ENCODE measurements around the gene HNRNPU.
"Not testable (repeated sequence)": the region's sequence is repeated elsewhere in the genome, so short reads cannot be mapped to it uniquely, and the experiment has no call there.

The HNRNPU gene

DNA sequence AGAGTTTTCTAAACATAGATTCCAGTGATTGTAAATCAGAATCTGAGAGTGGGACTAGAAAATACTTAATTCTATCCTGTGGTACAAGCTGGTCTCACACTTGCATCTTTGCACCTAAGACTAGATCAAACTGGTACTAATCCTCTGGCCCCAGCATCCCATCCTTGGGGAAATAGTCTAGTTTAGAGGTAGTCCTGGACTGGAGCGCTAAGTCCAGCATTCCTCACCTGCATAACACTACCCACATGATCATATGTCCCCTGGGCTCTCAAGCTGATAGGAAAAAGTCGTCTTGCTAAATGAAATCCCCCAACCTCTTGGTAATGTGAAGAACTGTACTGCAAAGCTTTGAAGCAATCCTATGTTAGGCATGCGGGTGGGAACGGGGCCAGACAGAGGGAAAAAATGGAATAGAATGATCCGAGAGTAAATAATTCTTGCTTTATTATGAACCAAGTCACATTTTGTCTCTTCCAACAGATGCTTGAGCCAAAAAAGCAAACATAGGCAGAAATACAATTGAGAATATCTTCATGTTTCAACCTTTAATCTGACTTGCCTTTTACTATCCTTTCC, 24.0 kb downstream of the HNRNPU start:
- DNase-seq (ENCODE audit: low read depth): no peak

DNA sequence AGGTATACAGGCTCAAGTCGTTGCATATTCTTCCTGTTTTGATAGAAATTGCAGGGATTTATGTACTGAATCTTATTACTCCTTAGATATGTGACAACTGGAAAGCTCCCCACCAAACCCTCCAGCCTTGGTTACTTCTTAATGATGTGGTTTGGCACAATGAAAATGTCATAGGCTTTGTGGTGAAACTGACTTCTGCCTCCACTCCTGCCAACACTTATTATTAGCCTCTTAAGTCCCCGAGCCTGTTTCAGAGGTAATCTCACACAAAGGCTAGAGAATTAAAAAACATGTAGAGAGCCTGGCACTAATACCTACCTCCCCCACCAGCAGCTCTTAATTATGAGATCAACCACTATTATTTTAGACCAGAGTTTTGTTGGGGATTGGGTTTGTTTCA, 24.7 kb downstream of the HNRNPU start:
- no peak for DNase-seq (ENCODE audit: low read depth)

DNA sequence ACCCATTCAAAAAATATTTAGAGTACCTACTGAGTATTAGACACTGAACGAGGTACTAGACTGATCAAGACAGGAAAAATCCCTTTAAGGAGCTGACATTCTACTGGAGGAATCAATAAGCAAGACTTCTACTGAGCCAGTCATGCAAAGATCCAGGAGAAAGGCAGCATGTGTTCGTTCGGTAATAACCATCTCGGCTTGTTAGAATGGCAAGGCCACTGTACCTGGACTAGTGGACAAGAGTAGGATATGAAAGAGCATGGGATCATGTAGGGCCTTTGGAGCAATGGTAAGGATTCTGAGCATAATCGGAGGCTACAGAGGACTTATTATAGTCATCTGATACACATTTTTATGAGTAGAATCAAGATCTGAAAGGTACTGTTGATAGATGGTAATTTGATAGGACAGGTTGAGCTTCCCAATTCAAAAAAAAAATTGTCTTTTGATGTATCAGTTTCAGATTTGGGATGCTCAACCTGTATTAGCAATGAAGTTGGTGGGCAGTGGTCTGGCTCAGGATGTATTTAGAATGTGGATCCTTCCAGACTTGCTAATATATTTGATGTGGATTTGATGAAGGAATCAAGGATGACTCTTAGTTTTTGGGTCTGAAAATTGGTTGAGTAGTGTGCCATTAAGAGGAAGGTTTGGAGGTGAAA, 26.6 kb downstream of the HNRNPU start:
- DNase-seq (ENCODE audit: low read depth): no peak

DNA sequence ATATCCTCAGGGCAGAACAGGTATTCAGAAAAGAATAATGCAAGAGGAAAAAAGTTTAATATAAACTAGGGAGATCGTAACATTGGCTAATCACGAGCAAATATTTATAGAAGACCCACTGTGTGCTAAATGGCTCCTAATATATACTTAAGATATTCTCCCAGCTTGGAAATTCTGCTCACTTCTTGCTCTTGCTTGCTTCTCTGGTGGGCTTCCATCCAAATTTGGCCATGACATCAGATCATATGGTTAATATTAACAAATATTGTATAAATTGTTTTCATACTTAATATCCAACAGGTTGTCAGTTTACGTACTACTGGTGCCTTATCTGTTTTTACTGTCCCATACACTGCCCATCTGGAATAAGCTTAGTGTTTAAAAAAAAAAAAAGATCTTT, 27.8 kb downstream of the HNRNPU start:
- DNase-seq (ENCODE audit: low read depth): no peak

DNA sequence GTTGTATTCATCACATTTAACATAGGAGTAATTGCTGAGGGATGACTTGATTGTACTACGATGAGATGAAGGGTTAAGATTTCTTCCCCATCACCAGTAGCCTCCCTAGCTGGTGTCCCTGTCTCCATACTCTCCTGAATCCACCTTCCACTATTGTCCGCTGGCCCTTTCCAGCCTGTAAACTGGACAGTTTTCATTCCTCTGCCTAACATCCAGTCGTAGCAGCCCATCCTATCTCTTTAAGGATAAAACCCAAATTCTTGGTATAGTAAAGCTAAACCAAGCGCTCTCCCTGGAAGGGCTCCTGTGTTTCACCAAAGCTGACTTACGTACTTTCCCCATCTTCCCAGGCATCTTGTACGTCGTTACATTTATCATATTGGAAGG, 28.2 kb downstream of the HNRNPU start:
- no peak for DNase-seq (ENCODE audit: low read depth)

DNA sequence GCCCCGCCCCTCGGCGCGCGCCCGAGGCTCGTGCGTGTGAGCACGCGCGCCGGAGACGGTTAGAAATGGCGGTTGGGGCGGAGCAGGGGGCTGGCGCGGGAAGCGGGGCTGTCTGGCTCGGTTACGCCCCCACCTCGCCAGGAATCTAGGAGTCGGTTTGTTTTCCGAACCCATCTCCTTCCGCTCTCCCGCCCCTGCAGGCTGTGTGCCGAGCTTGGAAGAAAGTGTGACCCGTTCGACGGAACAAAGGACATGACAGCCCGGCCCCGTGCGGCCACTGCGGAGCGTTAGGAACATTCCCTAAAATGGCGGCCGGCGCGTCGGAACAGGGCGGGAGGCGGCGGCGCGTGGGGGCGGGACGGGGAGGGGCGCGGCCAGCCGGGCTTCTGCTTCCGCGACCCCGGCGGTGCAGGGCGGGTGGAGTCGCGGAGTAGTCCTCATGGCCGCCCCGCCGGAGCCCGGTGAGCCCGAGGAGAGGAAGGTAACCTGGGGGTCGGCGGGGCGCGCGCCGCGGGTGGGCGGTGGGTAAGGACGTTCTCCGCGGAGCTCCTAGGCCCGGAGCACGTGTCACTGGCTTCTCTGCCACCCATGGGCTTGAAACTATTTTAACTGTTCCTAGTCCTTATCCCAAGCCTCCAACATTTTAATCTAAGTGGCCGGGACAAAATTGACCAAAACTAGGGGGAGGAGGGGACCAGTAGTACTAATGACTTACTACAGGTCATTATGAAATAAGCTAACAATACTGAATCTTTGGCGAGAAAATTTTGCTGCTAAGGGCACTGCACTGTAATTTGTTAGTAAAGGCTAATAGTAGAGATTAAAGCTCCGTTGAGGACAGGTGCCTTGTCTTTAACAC, 28.8 kb downstream of the HNRNPU start, which contains the start of gene COX20:
COX20 (plus strand) TSS at position 383 of the 859 bp plus-strand sequence; CDS start at position 440, 57 bp downstream.
- peak; percentile 87 for DNase-seq (ENCODE audit: low read depth)

DNA sequence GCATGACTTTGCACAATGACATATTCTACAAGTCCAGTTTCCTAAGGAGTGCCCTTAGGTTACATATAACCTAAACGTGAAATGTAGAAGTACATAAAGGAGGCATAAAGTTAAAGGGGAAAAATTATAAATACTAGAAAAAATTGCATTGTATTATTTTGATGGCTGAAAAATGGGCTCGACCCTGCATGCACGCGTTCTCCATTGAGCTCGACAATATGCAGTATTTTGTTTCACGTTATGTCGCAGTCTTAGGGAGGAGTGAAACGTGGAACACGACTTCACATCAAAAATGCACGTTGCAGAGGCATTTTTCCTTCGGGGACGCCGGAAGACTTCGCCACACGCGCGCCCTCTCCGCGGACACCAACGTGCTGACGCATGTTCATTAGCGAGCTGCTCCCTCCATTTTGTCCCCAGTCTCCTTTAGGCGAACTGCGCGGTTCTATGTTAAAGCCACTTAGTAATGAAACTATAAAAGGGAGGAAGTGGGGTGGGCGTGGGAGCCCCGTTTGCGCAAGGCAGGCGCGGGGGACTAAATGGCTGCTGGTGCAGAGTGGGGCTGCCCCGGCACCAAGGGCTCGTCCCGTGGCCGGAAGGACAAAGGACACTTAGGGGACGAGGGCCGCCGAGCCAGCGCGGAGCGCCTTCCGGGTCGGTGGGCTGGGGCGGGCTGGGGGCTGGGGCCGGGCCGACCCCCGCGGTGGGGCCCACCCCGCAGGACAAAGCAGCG, 29.6 kb downstream of the HNRNPU start:
- peak; percentile 73 for DNase-seq (ENCODE audit: low read depth)

DNA sequence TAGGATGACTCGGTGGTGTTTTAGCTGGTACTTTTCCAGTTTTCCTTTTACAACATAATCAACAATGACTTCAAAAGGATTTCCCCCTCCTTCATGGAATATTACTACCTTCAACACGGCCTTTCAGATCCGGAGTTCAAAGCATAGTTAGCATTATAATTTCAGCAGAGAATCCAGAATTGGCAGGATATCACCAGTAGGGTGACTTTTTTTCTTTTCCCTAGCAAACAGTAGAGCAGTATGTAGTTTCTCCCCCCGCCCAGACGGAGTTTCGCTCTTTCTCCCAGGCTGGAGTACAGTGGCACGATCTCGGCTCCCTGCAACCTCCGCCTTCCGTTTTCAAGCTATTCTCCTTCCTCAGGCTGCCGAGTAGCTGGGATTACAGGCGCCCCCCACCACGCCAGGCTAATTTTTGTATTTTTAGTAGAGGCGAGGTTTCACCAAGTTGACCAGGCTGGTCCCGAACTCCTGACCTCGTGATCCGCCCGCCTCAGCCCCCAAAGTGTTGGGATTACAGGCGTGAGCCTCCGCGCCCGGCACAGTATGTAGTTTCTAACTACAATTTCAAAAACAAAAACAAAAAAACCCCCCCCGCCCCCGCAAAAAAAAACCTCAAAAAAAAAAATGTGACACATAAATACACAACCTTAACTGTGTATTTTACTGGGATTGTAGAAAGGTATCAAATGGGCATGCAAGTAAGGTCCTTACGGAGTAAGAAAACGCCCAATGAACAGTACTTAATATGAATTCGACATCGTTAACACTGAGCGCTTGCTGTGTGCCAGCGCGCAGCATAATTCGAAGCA, 30.4 kb downstream of the HNRNPU start:
- DNase-seq (ENCODE audit: low read depth): peak; percentile 26

DNA sequence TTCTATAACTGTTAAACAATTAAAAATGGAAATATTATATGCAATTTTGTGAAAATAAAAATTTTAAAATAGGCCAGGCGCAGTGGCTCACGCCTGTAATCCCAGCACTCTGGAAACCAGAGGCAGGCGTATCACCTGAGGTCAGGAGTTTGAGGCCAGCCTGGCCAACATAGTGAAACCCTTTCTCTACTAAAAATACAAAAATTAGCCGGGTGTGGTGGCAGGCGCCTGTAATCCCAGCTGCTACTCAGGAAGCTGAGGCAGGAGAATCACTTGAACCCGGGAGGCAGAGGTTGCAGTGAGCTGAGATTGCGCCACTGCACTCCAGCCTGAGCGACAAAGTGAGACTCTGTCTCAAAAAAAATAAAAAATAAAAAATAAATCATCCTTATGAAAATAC, 31.1 kb downstream of the HNRNPU start:
- DNase-seq (ENCODE audit: low read depth): not testable (repeated sequence)

DNA sequence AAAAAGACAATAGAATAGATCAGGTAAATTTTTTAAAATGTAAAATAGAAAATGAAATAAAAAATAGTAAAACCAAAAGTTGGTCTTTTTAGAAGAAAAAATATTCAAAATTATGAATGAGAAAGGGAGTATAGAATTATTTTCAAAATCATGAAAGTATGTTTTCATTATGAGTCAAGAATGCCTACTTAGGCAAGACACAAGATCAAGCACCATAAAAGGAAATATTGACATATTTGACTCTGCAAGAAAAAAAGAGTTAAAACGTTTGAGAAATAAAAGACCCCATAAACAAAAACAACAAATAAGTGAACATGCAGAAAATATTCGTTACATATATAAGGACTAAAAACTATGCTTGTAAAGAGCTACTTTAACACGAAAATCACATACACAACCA, 33.7 kb downstream of the HNRNPU start:
- DNase-seq (ENCODE audit: low read depth): no peak

DNA sequence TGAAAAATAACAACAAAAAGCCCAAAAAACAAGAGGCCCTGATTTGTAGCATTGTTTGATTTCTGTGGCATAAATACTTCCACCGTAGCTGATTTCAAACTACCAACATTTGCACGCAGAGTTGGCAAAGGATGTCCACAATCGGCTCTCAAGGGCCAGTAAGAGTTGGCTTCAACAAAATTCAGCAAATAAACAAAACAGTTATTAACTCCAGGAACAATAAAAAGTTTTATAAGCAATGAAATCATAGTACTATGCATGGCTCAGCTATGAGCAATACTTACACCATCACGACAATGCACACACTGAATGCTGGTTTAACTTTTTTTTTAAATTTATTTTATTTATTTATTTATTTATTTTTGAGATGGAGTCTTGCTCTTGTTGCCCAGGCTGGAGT, 37.6 kb downstream of the HNRNPU start:
- no peak for DNase-seq (ENCODE audit: low read depth)

DNA sequence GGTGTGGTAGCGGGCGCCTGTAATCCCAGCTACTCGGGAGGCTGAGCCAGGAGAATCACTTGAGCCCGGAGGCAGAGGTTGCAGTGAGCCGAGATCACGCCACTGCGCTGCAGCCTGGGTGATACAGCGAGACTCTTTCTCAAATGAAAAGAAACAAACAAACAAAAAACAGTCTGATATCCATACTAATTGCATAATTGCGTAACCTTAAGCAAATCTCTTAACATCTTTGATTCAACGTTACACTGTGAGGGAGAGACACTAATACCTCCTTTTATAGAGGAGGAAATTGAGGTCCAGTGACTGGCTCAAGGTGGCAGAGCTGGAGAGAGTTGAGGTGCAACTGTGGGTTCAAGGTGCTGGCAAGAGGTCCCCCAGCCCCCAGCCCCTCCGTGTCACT, 41.5 kb downstream of the HNRNPU start:
- no peak for DNase-seq (ENCODE audit: low read depth)

DNA sequence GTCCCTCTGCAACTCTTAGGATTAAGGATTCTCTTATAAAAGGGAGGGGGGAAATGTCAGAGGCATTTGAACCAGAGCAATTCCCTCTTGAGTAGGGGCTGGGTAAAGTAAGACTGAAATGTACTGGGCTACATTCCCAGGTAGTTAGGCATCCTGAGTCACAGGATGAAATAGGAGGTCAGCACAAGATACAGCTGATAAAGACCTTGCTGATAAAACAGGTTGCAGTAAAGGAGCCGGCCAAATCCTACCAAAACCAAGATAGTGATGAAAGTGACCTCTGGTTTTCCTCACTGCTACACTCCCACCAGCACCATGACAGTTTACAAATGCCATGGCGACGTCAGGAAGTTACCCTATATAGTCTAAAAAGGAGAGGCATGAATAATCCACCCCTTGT, 43.2 kb downstream of the HNRNPU start:
- DNase-seq (ENCODE audit: low read depth): no peak

DNA sequence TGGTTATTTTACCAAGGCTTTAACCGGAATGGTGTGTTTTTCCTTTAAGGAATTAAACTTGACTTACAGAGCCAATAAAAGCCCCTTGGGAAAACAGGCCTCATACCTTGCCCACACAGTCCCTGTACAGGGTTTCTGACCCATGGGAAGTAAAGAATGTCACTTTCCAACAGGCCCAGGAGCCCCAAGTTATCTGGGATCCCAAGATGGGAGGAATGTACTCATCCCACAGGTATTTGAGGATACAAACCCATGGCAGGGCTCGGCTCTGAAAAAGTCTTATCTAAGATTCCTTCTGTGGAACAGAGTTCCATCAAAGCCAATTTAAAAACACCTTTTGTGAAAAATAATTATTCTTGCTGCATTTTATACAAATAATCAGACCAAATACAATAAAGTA, 44.2 kb downstream of the HNRNPU start:
- no peak for DNase-seq (ENCODE audit: low read depth)

DNA sequence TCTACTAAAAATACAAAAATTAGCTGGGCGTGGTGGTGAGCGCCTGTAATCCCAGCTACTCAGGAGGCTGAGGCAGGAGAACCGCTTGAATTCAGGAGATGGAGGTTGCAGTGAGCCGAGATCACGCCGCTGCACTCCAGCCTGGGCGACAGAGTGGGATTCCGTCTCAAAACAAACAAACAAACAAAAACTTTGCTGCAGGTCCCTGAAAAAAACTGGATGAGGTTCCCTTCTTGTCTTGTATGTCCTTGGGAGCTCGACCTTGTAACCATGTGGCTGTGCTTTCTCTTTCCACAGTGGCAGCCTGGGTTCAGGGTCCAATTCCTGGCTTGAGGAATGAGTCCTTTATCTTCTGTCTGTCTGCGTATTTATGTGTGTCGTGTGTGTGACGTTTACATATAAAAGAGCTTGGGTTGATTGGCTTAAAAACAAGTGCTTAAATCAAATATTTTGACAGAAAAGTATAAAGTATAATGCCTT, 46.9 kb downstream of the HNRNPU start:
- no peak for DNase-seq (ENCODE audit: low read depth)

DNA sequence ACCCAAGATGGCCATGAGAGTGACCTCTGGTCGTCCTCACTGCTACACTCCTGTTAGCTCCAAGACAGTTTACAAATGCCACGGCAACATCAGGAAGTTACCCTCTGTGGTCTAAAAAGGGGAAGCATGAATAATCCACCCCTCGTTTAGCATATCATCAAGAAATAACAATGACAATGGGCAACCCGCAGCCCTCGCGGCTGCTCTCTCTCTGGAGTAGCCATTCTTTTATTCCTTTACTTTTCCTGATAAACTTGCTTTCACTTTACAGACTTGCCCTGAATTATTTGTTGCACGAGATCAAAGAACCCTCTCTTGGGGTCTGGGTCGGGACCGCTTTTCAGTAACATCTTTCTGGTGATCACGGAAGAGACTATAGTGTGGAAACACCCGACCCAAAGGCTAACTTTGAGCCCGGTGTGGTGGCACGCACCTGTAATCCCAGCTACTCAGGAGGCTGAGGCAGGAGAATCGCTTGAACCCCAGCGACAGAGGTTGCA, 48.7 kb downstream of the HNRNPU start:
- DNase-seq (ENCODE audit: low read depth): no peak

DNA sequence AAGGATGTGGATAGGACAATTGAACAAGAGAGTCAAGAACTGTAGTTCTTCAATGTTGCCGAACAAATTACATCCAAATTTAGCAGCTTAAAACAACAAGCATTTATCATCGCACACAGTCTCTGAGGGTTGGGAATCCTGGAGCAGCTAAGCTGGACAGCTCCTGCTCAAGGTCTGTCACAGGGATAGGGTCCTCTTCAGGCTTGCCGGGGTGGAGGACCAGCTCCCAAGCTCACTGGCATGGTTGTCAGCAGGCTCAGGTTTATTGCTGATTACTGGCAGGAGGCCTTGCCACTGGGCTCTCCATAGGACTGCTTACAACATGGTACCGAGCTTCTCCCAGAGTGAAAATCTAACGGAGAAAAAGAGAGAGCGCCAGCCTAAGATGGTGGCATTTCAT, 51.0 kb downstream of the HNRNPU start:
- no peak for DNase-seq (ENCODE audit: low read depth)

DNA sequence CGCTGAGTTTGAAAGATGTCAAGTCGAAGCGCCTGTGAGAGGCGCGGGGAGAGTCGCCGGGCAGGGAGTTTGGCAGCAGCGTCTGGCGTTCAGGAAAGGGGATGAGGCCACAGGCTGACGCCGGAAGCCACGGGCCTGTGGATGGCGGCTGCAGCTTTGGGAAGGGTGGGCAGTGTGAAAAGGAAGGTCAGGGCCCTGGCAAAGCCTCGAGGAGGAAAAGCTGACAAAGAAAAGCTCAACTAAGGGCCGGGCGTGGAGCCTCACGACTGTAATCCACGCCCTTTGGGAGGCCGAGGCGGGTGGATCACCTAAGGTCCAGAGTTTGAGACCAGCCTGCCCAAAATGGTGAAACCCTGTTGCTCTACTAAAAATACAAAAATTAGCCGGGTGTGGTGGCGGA, 54.1 kb downstream of the HNRNPU start:
- DNase-seq (ENCODE audit: low read depth): no peak

DNA sequence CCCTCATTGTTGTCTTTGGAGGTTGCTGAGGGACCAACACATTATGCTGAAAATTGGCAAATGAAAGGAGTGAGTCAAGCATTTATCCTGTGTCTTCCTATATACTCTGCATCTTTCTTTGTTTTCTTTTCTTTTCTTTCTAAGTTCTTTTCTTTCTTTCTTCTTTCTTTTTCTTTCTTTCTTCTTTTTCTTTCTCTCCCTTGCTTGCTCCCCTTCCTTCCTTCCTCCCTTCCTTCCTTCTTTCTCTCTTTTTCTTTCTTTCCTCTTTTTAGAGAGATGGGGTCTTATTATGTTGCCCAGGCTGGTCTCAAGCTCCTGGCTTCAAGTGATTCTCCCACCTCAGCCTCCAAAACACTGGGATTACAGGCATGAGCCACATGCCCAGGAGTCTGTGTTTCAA, 57.2 kb downstream of the HNRNPU start:
- DNase-seq (ENCODE audit: low read depth): no peak

DNA sequence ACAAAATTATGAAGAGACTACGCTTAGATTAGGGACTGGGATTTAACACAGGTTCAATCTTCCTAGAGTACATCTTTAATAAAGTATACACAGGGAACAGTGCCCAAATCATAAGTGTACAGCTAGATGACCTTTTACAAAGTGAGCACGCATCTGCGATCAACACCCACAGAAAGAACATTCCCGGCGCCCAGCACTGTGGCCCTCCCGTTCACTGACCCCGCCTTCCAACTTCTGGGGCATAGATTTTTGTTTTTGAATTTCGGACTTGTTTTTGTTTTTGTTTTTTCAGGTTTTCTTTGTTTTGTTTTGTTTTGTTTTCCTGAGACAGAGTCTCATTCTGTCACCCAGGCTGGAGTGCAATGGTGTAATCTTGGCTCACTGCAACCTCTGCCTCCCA, 59.5 kb downstream of the HNRNPU start:
- DNase-seq (ENCODE audit: low read depth): no peak

DNA sequence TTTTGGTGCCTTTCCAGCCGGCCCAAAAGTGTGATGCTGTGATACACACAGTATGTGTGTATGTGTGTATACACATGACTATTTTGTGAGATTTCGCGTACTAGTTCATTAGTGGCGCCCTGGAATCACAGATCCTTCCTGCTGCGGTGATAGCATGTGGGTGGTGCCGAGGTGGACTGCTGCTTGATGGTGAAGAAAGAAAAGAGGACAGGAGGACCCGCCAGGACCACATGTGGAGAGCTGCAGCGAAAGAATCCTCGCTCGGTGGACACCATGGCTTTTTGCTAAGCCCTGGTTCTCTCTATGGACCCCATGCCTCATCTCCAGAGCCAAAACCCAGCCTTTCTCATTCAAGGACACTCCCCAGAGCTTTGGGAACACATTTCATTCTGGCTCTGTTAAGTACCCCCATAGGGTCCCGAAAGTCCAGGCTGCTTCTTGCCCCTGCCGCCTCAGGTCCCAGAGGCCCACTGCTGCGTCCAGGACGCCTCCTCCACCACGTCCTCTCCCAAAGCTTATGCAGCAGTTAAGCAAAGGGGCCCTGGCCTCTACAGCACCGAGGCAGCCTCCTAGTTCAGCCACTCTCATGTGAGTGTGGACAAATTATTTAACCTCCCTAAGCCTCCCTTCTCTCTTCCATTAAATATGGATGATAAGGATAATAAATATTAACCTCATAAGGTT, 61.6 kb downstream of the HNRNPU start:
- no peak for DNase-seq (ENCODE audit: low read depth)
